HG03108 (cell line): ENCODE measurements around the gene MRPL12.
"Not testable (repeated sequence)": the region's sequence is repeated elsewhere in the genome, so short reads cannot be mapped to it uniquely, and the experiment has no call there.

Experiments used
- ATAC-seq: cut with Tn5 transposase; IDR thresholded peaks from one replicate; pipeline ENCODE4 v1.9.1; 2021; ENCODE audit warnings: moderate library complexity; ENCODE audit not compliant: unreplicated experiment

Gene MRPL12

GRCh38 chr17:81702934-81703746, at the start of gene MRPL12:
Gene MRPL12 (plus strand): TSS chr17:81703367. CDS start chr17:81703502, 135 bp downstream.
- ATAC-seq: peak; percentile 81

GRCh38 chr17:81655378-81656117, 47.6 kb upstream of the MRPL12 start:
- no peak for ATAC-seq

- ATAC-seq: no peak
Measured at GRCh38 chr17:81656118-81656743, 46.9 kb upstream of the MRPL12 start, which contains the start of gene PDE6G. Gene PDE6G (minus strand): TSS chr17:81656542. CDS start chr17:81653305, 3,237 bp downstream.

- no peak for ATAC-seq
Measured at GRCh38 chr17:81656835-81657234, 46.3 kb upstream of the MRPL12 start.

- no peak for ATAC-seq
Measured at GRCh38 chr17:81659038-81659437, 44.1 kb upstream of the MRPL12 start.

- ATAC-seq: no peak
Measured at GRCh38 chr17:81660441-81660840, 42.7 kb upstream of the MRPL12 start.

- no peak for ATAC-seq
Measured at GRCh38 chr17:81662002-81662401, 41.2 kb upstream of the MRPL12 start.

GRCh38 chr17:81664051-81664470, 39.1 kb upstream of the MRPL12 start:
- no peak for ATAC-seq

GRCh38 chr17:81665205-81666091, 37.7 kb upstream of the MRPL12 start:
- ATAC-seq: no peak

- ATAC-seq: peak; percentile 15
Measured at GRCh38 chr17:81666092-81666341, 37.1 kb upstream of the MRPL12 start.

- peak; percentile 91 for ATAC-seq
Measured at GRCh38 chr17:81666342-81667191, 36.6 kb upstream of the MRPL12 start, which contains the start of the genes CCDC137 and OXLD1. Gene CCDC137 (plus strand): TSS chr17:81666737. CDS start chr17:81666767, 30 bp downstream. Gene OXLD1 (minus strand): TSS chr17:81666605. CDS start chr17:81666577, 28 bp downstream.

- ATAC-seq: no peak
Measured at GRCh38 chr17:81667754-81668153, 35.4 kb upstream of the MRPL12 start.

- ATAC-seq: no peak
Measured at GRCh38 chr17:81672504-81672903, 30.7 kb upstream of the MRPL12 start.

GRCh38 chr17:81672954-81673353, 30.2 kb upstream of the MRPL12 start:
- ATAC-seq: no peak

GRCh38 chr17:81673561-81674258, 29.5 kb upstream of the MRPL12 start:
- ATAC-seq: no peak

GRCh38 chr17:81675515-81676221, 27.5 kb upstream of the MRPL12 start:
- ATAC-seq: not testable (repeated sequence)

GRCh38 chr17:81676906-81677305, 26.3 kb upstream of the MRPL12 start:
- ATAC-seq: no peak

- no peak for ATAC-seq
Measured at GRCh38 chr17:81680150-81680549, 23.0 kb upstream of the MRPL12 start.
